HepG2 (cell line): Measurements from ENCODE around the gene AEBP1. TPM values are rescaled to one million over a fixed set of nuclear protein-coding genes. Genes with fewer than 3 reads are reported as not detected.

Experiments
- ATAC-seq: fragments of 200-7000 bp; cut with Tn5 transposase; 3 replicates; pipeline ENCODE4 v1.9.1; 2020; ENCODE audit warnings: mild to moderate bottlenecking, moderate library complexity
- BruUV-seq: library from RNA; stranded (reverse); fragments of 400-500 nt; replicated peaks from 2 replicates; lab custom pipeline; 2021; lab: Mats Ljungman, UMichigan
- CTCF ChIA-PET: fragments of 300-600 bp; formaldehyde crosslinking; extraction: SDS; loops from one replicate; lab custom pipeline; 2021; ENCODE audit warnings: low total read pairs, inconsistent platforms, low intra/inter-chr PET ratio; lab: Yijun Ruan, JAX
- POLR2A ChIA-PET: fragments of 350-600 bp; sonication (Branson Sonifier 250); formaldehyde crosslinking; loops from one replicate; lab custom pipeline; 2020; ENCODE audit warnings: antibody characterized with exemption, inconsistent platforms; lab: Yijun Ruan, JAX
- DNase-seq: peaks from one replicate; pipeline ENCODE4 v3.0.0-alpha.2; 2015; ENCODE audit warnings: low spot score
- FAIRE-seq: peaks from 3 replicates; lab custom pipeline; 2011; peaks lifted over from hg19 to GRCh38; lab: Jason Lieb, UNC
- H2AFZ ChIP-seq: one replicate; pipeline ENCODE4 v1.6.1; 2011; ENCODE audit warnings: low read length, inconsistent platforms
- H3K27ac ChIP-seq: fragments of 300-600 bp; 3 replicates; pipeline ENCODE4 v1.8.0; 2011; ENCODE audit warnings: mixed run types, mild to moderate bottlenecking, mixed read lengths, low read length, inconsistent platforms; ENCODE audit not compliant: insufficient read depth; ENCODE audit errors: extremely low read length
- H3K27me3 ChIP-seq, 2 experiments: fragments of 200-600 bp in 1 of 2; 2 replicates in 1 of 2; 3 replicates in 1 of 2; pipeline versions ENCODE4 v1.6.0 to v1.8.0; 2011; ENCODE audit warnings: low read length in 2 of 2, mild to moderate bottlenecking in 2 of 2, moderate library complexity in 2 of 2, inconsistent platforms in 1 of 2; ENCODE audit not compliant: insufficient read depth in 2 of 2, control insufficient read depth in 1 of 2
- H3K36me3 ChIP-seq, 2 experiments: fragments of 200-600 bp in 1 of 2; replicated peaks in 1 of 2; 2 replicates in 1 of 2; 3 replicates in 1 of 2; pipeline versions ENCODE4 v1.5.1 to v1.8.0; 2011; ENCODE audit warnings: low read length in 2 of 2, inconsistent platforms in 1 of 2; ENCODE audit not compliant: insufficient read depth in 2 of 2, control insufficient read depth in 1 of 2
- H3K4me1 ChIP-seq: 2 replicates; pipeline ENCODE4 v1.5.1; 2012; ENCODE audit warnings: low read length, inconsistent platforms; ENCODE audit not compliant: insufficient read depth
- H3K4me2 ChIP-seq: 2 replicates; pipeline ENCODE4 v1.6.0; 2011; ENCODE audit warnings: low read depth, low read length, inconsistent platforms
- H3K4me3 ChIP-seq, 3 experiments: fragments of 200-600 bp in 1 of 3; sonication (generic), shearing (Covaris generic) in 1 of 3; replicated peaks in 1 of 3; 2 replicates each; pipeline ENCODE4 v1.5.1; 2011 to 2016; ENCODE audit warnings: low read length in 3 of 3, inconsistent platforms in 2 of 3, low read depth in 2 of 3, mild to moderate bottlenecking in 2 of 3, control low read depth in 1 of 3, mixed read lengths in 1 of 3; ENCODE audit not compliant: insufficient read depth in 1 of 3
- H3K79me2 ChIP-seq: one replicate; pipeline ENCODE4 v1.6.1; 2011; ENCODE audit warnings: low read length, inconsistent platforms; ENCODE audit not compliant: insufficient read depth
- H3K9ac ChIP-seq: 2 replicates; pipeline ENCODE4 v1.6.0; 2011; ENCODE audit warnings: mild to moderate bottlenecking, low read depth, low read length, inconsistent platforms; ENCODE audit not compliant: insufficient read depth
- H3K9me3 ChIP-seq: 2 replicates; pipeline ENCODE4 v1.5.1; 2012; ENCODE audit warnings: mild to moderate bottlenecking, low read length
- H4K20me1 ChIP-seq: 2 replicates; pipeline ENCODE4 v1.6.0; 2011; ENCODE audit warnings: inconsistent platforms, mild to moderate bottlenecking, low read length, moderate library complexity; ENCODE audit not compliant: insufficient read depth
- ARNTL ChIP-seq: sonication (generic); formaldehyde crosslinking; IDR thresholded peaks from 2 replicates; pipeline ENCODE4 v1.4.0; 2020; ENCODE audit warnings: mild to moderate bottlenecking, missing genetic modification reagents
- CBFB ChIP-seq: sonication (generic); formaldehyde crosslinking; IDR thresholded peaks from 2 replicates; pipeline ENCODE4 v1.4.0; 2020; ENCODE audit warnings: missing genetic modification reagents
- CEBPZ ChIP-seq: IDR thresholded peaks from 2 replicates; pipeline ENCODE4 v1.6.1; 2012; ENCODE audit warnings: low read length, improper control_type of control experiment
- CTCF ChIP-seq: sonication (generic); formaldehyde crosslinking; IDR thresholded peaks from 2 replicates; pipeline ENCODE4 v1.5.0; 2020; ENCODE audit warnings: mild to moderate bottlenecking, missing genetic modification reagents, moderate library complexity
- HMG20A ChIP-seq: IDR thresholded peaks from 2 replicates; pipeline ENCODE4 v1.6.1; 2016; ENCODE audit warnings: borderline replicate concordance
- KLF16 ChIP-seq, 2 experiments: sonication (generic) in 1 of 2; formaldehyde crosslinking in 1 of 2; IDR thresholded peaks; 2 replicates each; pipeline versions ENCODE4 v1.6.1 to v1.8.0; 2016 to 2023; ENCODE audit warnings: missing genetic modification reagents in 2 of 2, missing compliant biosample characterization in 1 of 2
- PATZ1 ChIP-seq: sonication (generic); formaldehyde crosslinking; IDR thresholded peaks from 2 replicates; pipeline ENCODE4 v1.4.0; 2020; ENCODE audit warnings: missing genetic modification reagents
- PHF21A ChIP-seq: sonication (generic); formaldehyde crosslinking; IDR thresholded peaks from 2 replicates; pipeline ENCODE4 v1.5.0; 2020; ENCODE audit warnings: mild to moderate bottlenecking, missing genetic modification reagents
- SMC3 ChIP-seq: IDR thresholded peaks from 2 replicates; pipeline ENCODE4 v1.6.1; 2011; ENCODE audit warnings: low read length, improper control_type of control experiment
- SNAPC5 ChIP-seq: sonication (generic); formaldehyde crosslinking; IDR thresholded peaks from 2 replicates; pipeline ENCODE4 v1.8.1; 2023; ENCODE audit warnings: mild to moderate bottlenecking, missing genetic modification reagents, borderline replicate concordance
- ZBTB8A ChIP-seq: sonication (generic); formaldehyde crosslinking; IDR thresholded peaks from 2 replicates; pipeline ENCODE4 v1.4.0; 2020; ENCODE audit warnings: mild to moderate bottlenecking, low read depth, missing genetic modification reagents, borderline replicate concordance
- ZNF275 ChIP-seq: sonication (generic); formaldehyde crosslinking; IDR thresholded peaks from 2 replicates; pipeline ENCODE4 v1.8.0; 2022; ENCODE audit warnings: missing genetic modification reagents, mild to moderate bottlenecking, inconsistent platforms, borderline replicate concordance
- ZNF547 ChIP-seq: sonication (generic); formaldehyde crosslinking; IDR thresholded peaks from 2 replicates; pipeline ENCODE4 v1.5.1; 2020; ENCODE audit warnings: mild to moderate bottlenecking, missing genetic modification reagents
- WGBS: methylation state at CpG from one replicate; pipeline ENCODE4 v1.1.6; 2017; ENCODE audit warnings: low lambda C conversion rate; 5-methylcytosine and 5-hydroxymethylcytosine counted together
- in situ Hi-C: cut with HindIII; loops from 2 replicates; pipeline ENCODE4 v1.10.0; 2017; ENCODE audit warnings: low pct_unique_long_range_greater_than_20kb; ENCODE audit not compliant: extremely low pct_ligation_motif_present
- intact Hi-C: fragments of 100-400 bp; cut with micrococcal nuclease; formaldehyde crosslinking; loops from one replicate; pipeline ENCODE4 v1.10.0; 2022; ENCODE audit not compliant: unreplicated experiment
- polyA plus RNA-seq, 8 experiments: library from polyadenylated mRNA; depleted of rRNA in 3 of 8; stranded (reverse) in 7 of 8; unstranded in 1 of 8; fragments of >200 nt; fragmentation: Illumina TruSeq in 4 of 8; extraction: Trizol in 4 of 8; gene quantifications; 2 replicates each; pipeline versions ENCODE4 v1.2.1 to v1.2.3, GENCODE V29; 2011 to 2016; ENCODE audit warnings: low read depth in 4 of 8, missing spikeins in 1 of 8, mixed read lengths in 1 of 8; ENCODE audit not compliant: insufficient read depth in 1 of 8
- total RNA-seq, 5 experiments: library from RNA; depleted of rRNA; stranded (reverse); fragments of >200 nt; fragmentation: Illumina TruSeq; extraction: Trizol; gene quantifications; 2 replicates each; pipeline ENCODE4 v1.2.3, GENCODE V29; 2016; ENCODE audit warnings: low read depth in 1 of 5

The AEBP1 gene
- total and polyA plus RNA-seq, 2 of the 13 experiments (the other 11 are each of a cell fraction or from before 2014, with no cell fraction given) = 0.22 to 0.55 TPM

- TF ChIP-seq ZNF275 (CRISPR knock-in tag) (no peak), SMC3 (no peak), CBFB (CRISPR knock-in tag) (no peak), CEBPZ (no peak), PHF21A (no peak), KLF16 (CRISPR knock-in tag; IDR thresholded peaks at IDR 0.05) (no peak), HMG20A (CRISPR knock-in tag) (no peak), ZBTB8A (CRISPR knock-in tag) (no peak)
Measured at GRCh38 chr7:44084701-44085100, 19.4 kb upstream of the AEBP1 start (continued).

- no peak overlapping the region for H3K4me2 ChIP-seq
- H3K27me3 ChIP-seq = peaks cover 0 to 14% of the 10 kb centered on the region in 2 experiments; a peak in 2 of 5 replicates
- ATAC-seq (no peak), DNase-seq (no peak), FAIRE-seq (no peak)
- no peaks in the 10 kb centered on the region for H3K9me3 ChIP-seq
- H3K27ac ChIP-seq = no peak overlapping the region
- H2AFZ ChIP-seq = no peak overlapping the region
- CTCF ChIA-PET = no interaction called here
- 59% methylated on average over 3 of the region's 3 CpGs for WGBS
- H3K9ac ChIP-seq = no peak overlapping the region
- no peaks in the 10 kb centered on the region for H4K20me1 ChIP-seq
- POLR2A ChIA-PET = no interaction called here
- peaks cover 35% of the 10 kb centered on the region for H3K4me1 ChIP-seq
- no peaks in the 10 kb centered on the region for H3K79me2 ChIP-seq
- H3K36me3 ChIP-seq = 0 out of 5 replicates have a peak, but pooled peaks cover 0 to 1% of the 10 kb centered on the region in 2 experiments
- H3K4me3 ChIP-seq = no peak overlapping the region
- TF ChIP-seq ZNF547 (CRISPR knock-in tag) = no peak
- no peak for TF ChIP-seq SNAPC5 (CRISPR knock-in tag)
- peak; percentile 28; the same call in 1 of the 2 replicates for TF ChIP-seq CTCF
- peak; percentile 47; the same call in 1 of the 2 replicates for TF ChIP-seq PATZ1
- TF ChIP-seq ARNTL (CRISPR knock-in tag) = no peak
- intact Hi-C loops (no loop called here), in situ Hi-C loops (no loop called here)
- no TSS peak for BruUV-seq
Measured at GRCh38 chr7:44085546-44085945, 18.6 kb upstream of the AEBP1 start.
